HepG2 (cell line): Measurements from ENCODE around the gene RPL23. TPM values are rescaled to one million over a fixed set of nuclear protein-coding genes. Genes with fewer than 3 reads are reported as not detected.
A peak's percentile ranks its signal among the peaks of the same experiment; 100 is the strongest.

ENCODE experiments used
- ATAC-seq: fragments of 200-7000 bp; cut with Tn5 transposase; 3 replicates; pipeline ENCODE4 v1.9.1; 2020; ENCODE audit warnings: mild to moderate bottlenecking, moderate library complexity
- BruUV-seq: library from RNA; stranded (reverse); fragments of 400-500 nt; replicated peaks from 2 replicates; lab custom pipeline; 2021; lab: Mats Ljungman, UMichigan
- CTCF ChIA-PET: fragments of 300-600 bp; formaldehyde crosslinking; extraction: SDS; loops from one replicate; lab custom pipeline; 2021; ENCODE audit warnings: low total read pairs, inconsistent platforms, low intra/inter-chr PET ratio; lab: Yijun Ruan, JAX
- POLR2A ChIA-PET: fragments of 350-600 bp; sonication (Branson Sonifier 250); formaldehyde crosslinking; loops from one replicate; lab custom pipeline; 2020; ENCODE audit warnings: antibody characterized with exemption, inconsistent platforms; lab: Yijun Ruan, JAX
- DNase-seq: peaks from one replicate; pipeline ENCODE4 v3.0.0-alpha.2; 2015; ENCODE audit warnings: low spot score
- FAIRE-seq: peaks from 3 replicates; lab custom pipeline; 2011; peaks lifted over from hg19 to GRCh38; lab: Jason Lieb, UNC
- H2AFZ ChIP-seq: one replicate; pipeline ENCODE4 v1.6.1; 2011; ENCODE audit warnings: low read length, inconsistent platforms
- H3K27ac ChIP-seq: fragments of 300-600 bp; 3 replicates; pipeline ENCODE4 v1.8.0; 2011; ENCODE audit warnings: mixed run types, mild to moderate bottlenecking, mixed read lengths, low read length, inconsistent platforms; ENCODE audit not compliant: insufficient read depth; ENCODE audit errors: extremely low read length
- H3K27me3 ChIP-seq, 2 experiments: fragments of 200-600 bp in 1 of 2; 2 replicates in 1 of 2; 3 replicates in 1 of 2; pipeline versions ENCODE4 v1.6.0 to v1.8.0; 2011; ENCODE audit warnings: low read length in 2 of 2, mild to moderate bottlenecking in 2 of 2, moderate library complexity in 2 of 2, inconsistent platforms in 1 of 2; ENCODE audit not compliant: insufficient read depth in 2 of 2, control insufficient read depth in 1 of 2
- H3K36me3 ChIP-seq, 2 experiments: fragments of 200-600 bp in 1 of 2; replicated peaks in 1 of 2; 2 replicates in 1 of 2; 3 replicates in 1 of 2; pipeline versions ENCODE4 v1.5.1 to v1.8.0; 2011; ENCODE audit warnings: low read length in 2 of 2, inconsistent platforms in 1 of 2; ENCODE audit not compliant: insufficient read depth in 2 of 2, control insufficient read depth in 1 of 2
- H3K4me1 ChIP-seq: 2 replicates; pipeline ENCODE4 v1.5.1; 2012; ENCODE audit warnings: low read length, inconsistent platforms; ENCODE audit not compliant: insufficient read depth
- H3K4me2 ChIP-seq: 2 replicates; pipeline ENCODE4 v1.6.0; 2011; ENCODE audit warnings: low read depth, low read length, inconsistent platforms
- H3K4me3 ChIP-seq, 3 experiments: fragments of 200-600 bp in 1 of 3; sonication (generic), shearing (Covaris generic) in 1 of 3; replicated peaks in 1 of 3; 2 replicates each; pipeline ENCODE4 v1.5.1; 2011 to 2016; ENCODE audit warnings: low read length in 3 of 3, inconsistent platforms in 2 of 3, low read depth in 2 of 3, mild to moderate bottlenecking in 2 of 3, control low read depth in 1 of 3, mixed read lengths in 1 of 3; ENCODE audit not compliant: insufficient read depth in 1 of 3
- H3K79me2 ChIP-seq: one replicate; pipeline ENCODE4 v1.6.1; 2011; ENCODE audit warnings: low read length, inconsistent platforms; ENCODE audit not compliant: insufficient read depth
- H3K9ac ChIP-seq: 2 replicates; pipeline ENCODE4 v1.6.0; 2011; ENCODE audit warnings: mild to moderate bottlenecking, low read depth, low read length, inconsistent platforms; ENCODE audit not compliant: insufficient read depth
- H3K9me3 ChIP-seq: 2 replicates; pipeline ENCODE4 v1.5.1; 2012; ENCODE audit warnings: mild to moderate bottlenecking, low read length
- H4K20me1 ChIP-seq: 2 replicates; pipeline ENCODE4 v1.6.0; 2011; ENCODE audit warnings: inconsistent platforms, mild to moderate bottlenecking, low read length, moderate library complexity; ENCODE audit not compliant: insufficient read depth
- AGO1 ChIP-seq: fragments of 200-400 bp; formaldehyde crosslinking; IDR thresholded peaks from 2 replicates; pipeline ENCODE4 v1.6.1; 2017; ENCODE audit warnings: mild to moderate bottlenecking, low read depth, low read length, moderate library complexity; ENCODE audit not compliant: poor library complexity, severe bottlenecking
- ARID2 ChIP-seq: sonication (generic); formaldehyde crosslinking; IDR thresholded peaks from 2 replicates; pipeline ENCODE4 v1.8.1; 2022; ENCODE audit warnings: mild to moderate bottlenecking, missing genetic modification reagents, borderline replicate concordance
- CHD4 ChIP-seq: fragments of 200-600 bp; sonication (generic); IDR thresholded peaks from 2 replicates; pipeline ENCODE4 v1.7.0; 2017; ENCODE audit warnings: mild to moderate bottlenecking, low read length, borderline replicate concordance
- HNF4G ChIP-seq, 2 experiments: sonication (generic) in 1 of 2; formaldehyde crosslinking in 1 of 2; IDR thresholded peaks; 2 replicates each; pipeline versions ENCODE4 v1.4.0 to v1.6.1; 2011 to 2020; ENCODE audit warnings: borderline replicate concordance in 2 of 2, low read depth in 2 of 2, mild to moderate bottlenecking in 2 of 2, low read length in 1 of 2, missing genetic modification reagents in 1 of 2, moderate library complexity in 1 of 2
- MAFF ChIP-seq: IDR thresholded peaks from 2 replicates; pipeline ENCODE4 v1.6.1; 2011; ENCODE audit warnings: low read depth, low read length, improper control_type of control experiment
- MED8 ChIP-seq: sonication (generic); formaldehyde crosslinking; IDR thresholded peaks from 2 replicates; pipeline ENCODE4 v1.8.1; 2023; ENCODE audit warnings: mild to moderate bottlenecking, missing genetic modification reagents; ENCODE audit not compliant: insufficient replicate concordance
- MTERF4 ChIP-seq: sonication (generic); formaldehyde crosslinking; IDR thresholded peaks from 2 replicates; pipeline ENCODE4 v1.8.0; 2023; ENCODE audit warnings: mild to moderate bottlenecking, missing genetic modification reagents
- MXD3 ChIP-seq: IDR thresholded peaks from 2 replicates; pipeline ENCODE4 v1.6.1; 2016; ENCODE audit warnings: mild to moderate bottlenecking, missing biosample characterization, missing genetic modification reagents
- RBM39 ChIP-seq: fragments of 200-400 bp; formaldehyde crosslinking; IDR thresholded peaks from one replicate; pipeline ENCODE4 v1.6.1; 2018; ENCODE audit warnings: antibody characterized with exemption, mild to moderate bottlenecking, low read depth, low read length; ENCODE audit not compliant: poor library complexity, severe bottlenecking
- SMC3 ChIP-seq: IDR thresholded peaks from 2 replicates; pipeline ENCODE4 v1.6.1; 2011; ENCODE audit warnings: low read length, improper control_type of control experiment
- ZBTB42 ChIP-seq: sonication (generic); formaldehyde crosslinking; IDR thresholded peaks from 2 replicates; pipeline ENCODE4 v1.5.0; 2020; ENCODE audit warnings: mild to moderate bottlenecking, missing genetic modification reagents
- ZFP90 ChIP-seq: sonication (generic); formaldehyde crosslinking; IDR thresholded peaks from 2 replicates; pipeline ENCODE4 v1.8.0; 2022; ENCODE audit warnings: missing genetic modification reagents, mild to moderate bottlenecking, inconsistent platforms, borderline replicate concordance
- ZKSCAN1 ChIP-seq: fragments of 150-350 bp; IDR thresholded peaks from 2 replicates; pipeline ENCODE4 v1.6.1; 2014; ENCODE audit warnings: low read length
- ZMYM3 ChIP-seq: sonication (generic); formaldehyde crosslinking; IDR thresholded peaks from 2 replicates; pipeline ENCODE4 v1.5.1; 2020; ENCODE audit warnings: mild to moderate bottlenecking, missing genetic modification reagents
- ZNF333 ChIP-seq: sonication (generic); formaldehyde crosslinking; IDR thresholded peaks from 2 replicates; pipeline ENCODE4 v1.4.0; 2020; ENCODE audit warnings: mild to moderate bottlenecking, missing genetic modification reagents, borderline replicate concordance
- ZNF44 ChIP-seq: sonication (generic); formaldehyde crosslinking; IDR thresholded peaks from 2 replicates; pipeline ENCODE4 v1.5.1; 2020; ENCODE audit warnings: mild to moderate bottlenecking, missing genetic modification reagents
- ZNF678 ChIP-seq: sonication (generic); formaldehyde crosslinking; IDR thresholded peaks from 2 replicates; pipeline ENCODE4 v1.4.0; 2020; ENCODE audit warnings: mild to moderate bottlenecking, missing genetic modification reagents
- ZNF704 ChIP-seq: sonication (generic); formaldehyde crosslinking; IDR thresholded peaks from 2 replicates; pipeline ENCODE4 v1.8.1; 2023; ENCODE audit warnings: mild to moderate bottlenecking, inconsistent platforms, moderate library complexity, missing genetic modification reagents, borderline replicate concordance
- WGBS: methylation state at CpG from one replicate; pipeline ENCODE4 v1.1.6; 2017; ENCODE audit warnings: low lambda C conversion rate; 5-methylcytosine and 5-hydroxymethylcytosine counted together
- in situ Hi-C: cut with HindIII; loops from 2 replicates; pipeline ENCODE4 v1.10.0; 2017; ENCODE audit warnings: low pct_unique_long_range_greater_than_20kb; ENCODE audit not compliant: extremely low pct_ligation_motif_present
- intact Hi-C: fragments of 100-400 bp; cut with micrococcal nuclease; formaldehyde crosslinking; loops from one replicate; pipeline ENCODE4 v1.10.0; 2022; ENCODE audit not compliant: unreplicated experiment
- polyA plus RNA-seq, 8 experiments: library from polyadenylated mRNA; depleted of rRNA in 3 of 8; stranded (reverse) in 7 of 8; unstranded in 1 of 8; fragments of >200 nt; fragmentation: Illumina TruSeq in 4 of 8; extraction: Trizol in 4 of 8; gene quantifications; 2 replicates each; pipeline versions ENCODE4 v1.2.1 to v1.2.3, GENCODE V29; 2011 to 2016; ENCODE audit warnings: low read depth in 4 of 8, missing spikeins in 1 of 8, mixed read lengths in 1 of 8; ENCODE audit not compliant: insufficient read depth in 1 of 8
- total RNA-seq, 5 experiments: library from RNA; depleted of rRNA; stranded (reverse); fragments of >200 nt; fragmentation: Illumina TruSeq; extraction: Trizol; gene quantifications; 2 replicates each; pipeline ENCODE4 v1.2.3, GENCODE V29; 2016; ENCODE audit warnings: low read depth in 1 of 5

Gene RPL23
- total and polyA plus RNA-seq, 2 of the 13 experiments (the other 11 are each of a cell fraction or from before 2014, with no cell fraction given) = 2,790 to 4,860 TPM

GRCh38 chr17:38872671-38873385, 19.3 kb upstream of the RPL23 start (continued):
- TF ChIP-seq ZBTB42 (CRISPR knock-in tag) (no peak), MAFF (peak; percentile 60), ZFP90 (no peak), AGO1 (no peak), ZNF333 (CRISPR knock-in tag) (no peak), ARID2 (no peak), ZNF678 (CRISPR knock-in tag) (no peak), ZKSCAN1 (peak; percentile 75), SMC3 (no peak)
- TF ChIP-seq, all 625 proteins: peak for 121

- intact Hi-C loops = loop anchor here (5.0 kb wide), 2 partner anchors 45 to 280 kb away; partner anchors contain the start of gene PLXDC1
- POLR2A ChIA-PET = interaction anchor here (0.6 to 7.3 kb wide), 27 partner anchors 9 to 1332 kb away, joined by 3 to 175 read pairs (median 9); partner anchors contain the start of genes CWC25, LASP1NB, MED1 and PIP4K2B
- no peak overlapping the region for H2AFZ ChIP-seq
- TF ChIP-seq HNF4G (IDR thresholded peaks at IDR 0.05; ENCODE audit: borderline replicate concordance, low read depth, low read length) = no peak
- TF ChIP-seq HNF4G (CRISPR knock-in tag; IDR thresholded peaks at IDR 0.05; ENCODE audit: borderline replicate concordance, low read depth) = 0 out of 2 replicates have a peak, but pooled peaks have one; percentile 3
- peak; percentile 46; the same call in 1 of the 2 replicates for TF ChIP-seq CHD4
- peak; percentile 3 for TF ChIP-seq MED8 (CRISPR knock-in tag)
- TF ChIP-seq MXD3 (CRISPR knock-in tag) = no peak
- 0 out of 2 replicates have a peak, but pooled peaks have one; percentile 3 for TF ChIP-seq ZNF44 (CRISPR knock-in tag)
- TF ChIP-seq ZNF704 (CRISPR knock-in tag) = 0 out of 2 replicates have a peak, but pooled peaks have one; percentile 40
- TF ChIP-seq RBM39 = no peak
- peak; percentile 51; the same call in 1 of the 2 replicates for TF ChIP-seq MTERF4 (CRISPR knock-in tag)
- TF ChIP-seq ZMYM3 (CRISPR knock-in tag) = peak; percentile 59; the same call in 1 of the 2 replicates
Observed at GRCh38 chr17:38872027-38872511, 18.5 kb upstream of the RPL23 start.

More at GRCh38 chr17:38872027-38872511, 18.5 kb upstream of the RPL23 start:
- Histone ChIP-seq H3K9me3 (no peaks in the 10 kb centered on the region), H3K4me3 (peak overlapping the region; percentile 96 to 99 (median 98)), H3K4me2 (peak overlapping the region; percentile 87), H3K36me3 (peaks cover 5 to 21% of the 10 kb centered on the region in 2 experiments), H3K9ac (peak overlapping the region; percentile 87; the same call in 1 of the 2 replicates), H3K4me1 (peaks cover 47% of the 10 kb centered on the region), H3K27ac (peak overlapping the region; percentile 76), H4K20me1 (peaks cover 46% of the 10 kb centered on the region), H3K27me3 (peaks cover 0 to 2% of the 10 kb centered on the region in 2 experiments; a peak in 2 of 5 replicates), H3K79me2 (peaks cover 62% of the 10 kb centered on the region)
- WGBS = 48% methylated on average over 5 of the region's 5 CpGs
- ATAC-seq = no peak
- DNase-seq = no peak
- BruUV-seq = TSS peak; percentile 54
- CTCF ChIA-PET = interaction anchor here (1.8 kb wide), 1 partner anchor 44 kb away, joined by 3 read pairs; no protein-coding TSS in a partner anchor
- FAIRE-seq = no peak
- in situ Hi-C loops = no loop called here
